Heart right ventricle (tissue), 16 donors: ENCODE results near the gene ARID4B. TPM values are rescaled to one million over a fixed set of nuclear protein-coding genes. Genes with fewer than 3 reads are reported as not detected.
"Not testable (repeated sequence)": the region's sequence is repeated elsewhere in the genome, so short reads cannot be mapped to it uniquely, and the experiment has no call there.

ENCODE experiments used
- ATAC-seq, 8 donors: fragments of 200-7000 bp; cut with Tn5 transposase; one replicate each; pipeline ENCODE4 v1.9.1; 2020; ENCODE audit warnings: mild to moderate bottlenecking in 8 of 8, moderate library complexity in 8 of 8, moderate number of reproducible peaks in 1 of 8
- DNase-seq, 2 donors: peaks; one replicate each; pipeline ENCODE4 v3.0.0-alpha.2; 2020
- H3K27ac ChIP-seq, 10 donors: fragments of 200-600 bp; sonication (generic) in 2 of 10; one replicate each; pipeline versions ENCODE4 v1.5.0 to v1.8.0; 2020 to 2022; ENCODE audit warnings: mild to moderate bottlenecking in 3 of 10
- H3K27me3 ChIP-seq, 7 donors: fragments of 200-600 bp; one replicate each; pipeline ENCODE4 v1.8.0; 2021 to 2022; ENCODE audit warnings: mild to moderate bottlenecking in 2 of 7
- H3K36me3 ChIP-seq, 9 donors: fragments of 200-600 bp; sonication (generic) in 1 of 9; one replicate each; pipeline versions ENCODE4 v1.5.0 to v1.8.0; 2020 to 2022; ENCODE audit warnings: mild to moderate bottlenecking in 2 of 9
- H3K4me1 ChIP-seq, 9 donors: fragments of 200-600 bp; sonication (generic) in 1 of 9; one replicate each; pipeline versions ENCODE4 v1.5.0 to v1.8.0; 2020 to 2022; ENCODE audit warnings: mild to moderate bottlenecking in 4 of 9
- H3K4me3 ChIP-seq, 10 donors: fragments of 200-600 bp; sonication (generic) in 2 of 10; one replicate each; pipeline versions ENCODE4 v1.5.0 to v1.8.0; 2020 to 2022; ENCODE audit warnings: mild to moderate bottlenecking in 7 of 10, moderate library complexity in 2 of 10
- H3K9me3 ChIP-seq, 11 donors: fragments of 200-600 bp in 10 of 11; sonication (generic) in 2 of 11; one replicate each; pipeline versions ENCODE4 v1.5.0 to v1.8.0; 2013 to 2022; ENCODE audit warnings: mild to moderate bottlenecking in 2 of 11, control low read depth in 1 of 11, moderate library complexity in 1 of 11
- WGBS, 2 donors: extraction: QIAGEN DNeasy Blood & Tissue Kit; methylation state at CpG; one replicate each; pipeline ENCODE4 v1.1.7; 2013; ENCODE audit warnings: inconsistent platforms in 1 of 2; 5-methylcytosine and 5-hydroxymethylcytosine counted together
- intact Hi-C, 10 donors: fragments of 100-400 bp; cut with DNase I; formaldehyde crosslinking; loops; one replicate each; pipeline versions ENCODE4 v1.11.1 to v1.14.2; 2022
- polyA plus RNA-seq, 2 donors: library from polyadenylated mRNA; stranded (reverse); fragments of 200-250 nt; gene quantifications; one replicate each; pipeline ENCODE4 v1.2.3, GENCODE V29; 2013
- total RNA-seq, 10 donors: library from RNA; stranded (reverse); fragmentation: NEBNext Ultra II Directional in 3 of 10; extraction: Animal tissue kit (Norgen Biotek cat#: 25700) in 3 of 10; gene quantifications; one replicate each; pipeline versions ENCODE4 v1.2.1 to v1.2.4, GENCODE V29; 2021 to 2023
- TF ChIP-seq, protein P1 (sequence below), 9 donors: fragments of 200-600 bp; sonication (generic) in 2 of 9; IDR thresholded peaks; one replicate each; pipeline versions ENCODE4 v1.5.0 to v1.8.0; 2021 to 2022; ENCODE audit warnings: antibody characterized with exemption in 9 of 9, mild to moderate bottlenecking in 5 of 9, moderate library complexity in 1 of 9
- donor health status: Arrhythmogenic right ventricular cardiomyopathy.
- donor health status: ischemic (EF 13 %, LVEDD 7.1; RV severe dilation, severe dysfunction).
- donor health status: healthy with polysubstance abuse.
- donor health status: DM: no; HTN: yes; CAD: no.
- donor health status: DM: no; HTN: no; CAD: no.
- donor health status: ischemic (EF 25% LVEDD 6.9; RV normal size, moderate dysfunction).
- donor health status: ischemic (EF 25% LVEDD 5.7; RV mildly dilated, moderate dysfunction).
- donor health status: healthy.
- donor health status: DM: yes; HTN: yes; CAD: no.
- donor health status: Ischemic cardiomyopathy.
- donor health status: ischemic (EF 35%, LVEDD 5.7; RV mildly dilated, moderate dysfunction).
- donor health status: nonischemic (EF 11% LVEDD 7.7; RV severe dilation, severe dysfunction).
- donor health status: DM: yes; HTN: yes; CAD: no.
- donor health status: PGD.
- donor health status: ischemic (EF 29% LVEDD 5.4; RV normal size, mild dysfunction).
- donor health status: nonischemic (EF 23%, LVEDD 6.1; RV moderate dilation, normal function).

ARID4B gene
- total and polyA plus RNA-seq, 12 donors: 4.8 to 21.5 (median 15.5) TPM

DNA sequence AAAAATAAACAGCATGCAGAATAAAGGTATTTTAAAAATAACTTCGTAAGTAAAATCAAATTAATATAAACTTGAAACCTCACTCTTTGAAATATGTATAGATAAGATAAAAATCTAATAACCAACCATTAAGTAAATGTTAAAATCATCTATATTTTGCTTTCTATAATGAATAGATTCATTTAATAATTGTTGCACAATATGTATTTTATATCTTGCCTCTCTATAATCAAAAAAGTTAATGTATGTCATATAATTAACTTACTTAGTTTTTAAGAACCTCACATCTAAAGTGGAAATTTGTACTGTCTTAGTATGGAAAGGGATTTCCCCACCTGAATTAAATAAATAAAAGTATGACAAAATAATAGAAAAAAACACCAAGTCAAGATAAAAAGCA, 124.6 kb downstream of the ARID4B start:
- DNase-seq (no peak), ATAC-seq (no peak)
- Histone ChIP-seq H3K27me3 (no peaks in the 10 kb centered on the region), H3K4me1 (peaks cover 0 to 8% (median 0%) of the 10 kb centered on the region in 9 donors), H3K9me3 (no peaks in the 10 kb centered on the region), H3K4me3 (no peak overlapping the region), H3K36me3 (peaks cover 0 to 69% (median 12%) of the 10 kb centered on the region in 9 donors), H3K27ac (no peak overlapping the region)
- intact Hi-C loops: loop anchor here in 1 of 10 donors (10.0 kb wide), 1 partner anchor 841 kb away; no protein-coding TSS in a partner anchor
- TF ChIP-seq, protein P1, sequence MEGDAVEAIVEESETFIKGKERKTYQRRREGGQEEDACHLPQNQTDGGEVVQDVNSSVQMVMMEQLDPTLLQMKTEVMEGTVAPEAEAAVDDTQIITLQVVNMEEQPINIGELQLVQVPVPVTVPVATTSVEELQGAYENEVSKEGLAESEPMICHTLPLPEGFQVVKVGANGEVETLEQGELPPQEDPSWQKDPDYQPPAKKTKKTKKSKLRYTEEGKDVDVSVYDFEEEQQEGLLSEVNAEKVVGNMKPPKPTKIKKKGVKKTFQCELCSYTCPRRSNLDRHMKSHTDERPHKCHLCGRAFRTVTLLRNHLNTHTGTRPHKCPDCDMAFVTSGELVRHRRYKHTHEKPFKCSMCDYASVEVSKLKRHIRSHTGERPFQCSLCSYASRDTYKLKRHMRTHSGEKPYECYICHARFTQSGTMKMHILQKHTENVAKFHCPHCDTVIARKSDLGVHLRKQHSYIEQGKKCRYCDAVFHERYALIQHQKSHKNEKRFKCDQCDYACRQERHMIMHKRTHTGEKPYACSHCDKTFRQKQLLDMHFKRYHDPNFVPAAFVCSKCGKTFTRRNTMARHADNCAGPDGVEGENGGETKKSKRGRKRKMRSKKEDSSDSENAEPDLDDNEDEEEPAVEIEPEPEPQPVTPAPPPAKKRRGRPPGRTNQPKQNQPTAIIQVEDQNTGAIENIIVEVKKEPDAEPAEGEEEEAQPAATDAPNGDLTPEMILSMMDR (IDR thresholded peaks at IDR 0.05): no peak
- 96 to 98% methylated on average over 1 of the region's 1 CpG for WGBS, 2 donors

DNA sequence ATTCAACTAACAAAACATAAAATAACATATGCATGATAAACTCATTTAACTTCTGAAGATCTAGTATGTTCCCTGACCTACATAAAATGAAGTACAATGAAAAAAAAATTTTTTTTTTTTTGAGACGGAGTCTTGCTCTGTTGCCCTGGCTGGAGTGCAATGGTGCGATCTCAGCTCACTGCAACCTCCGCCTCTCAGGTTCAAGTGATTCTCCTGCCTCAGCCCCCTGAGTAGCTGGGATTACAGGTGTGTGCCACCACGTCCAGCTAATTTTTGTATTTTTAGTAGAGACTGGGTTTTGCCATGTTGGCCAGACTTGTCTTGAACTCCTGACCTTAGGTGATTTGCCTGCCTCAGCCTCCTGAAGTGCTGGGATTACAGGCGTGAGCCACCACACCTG, 125.5 kb downstream of the ARID4B start:
- not testable (repeated sequence) for H3K4me1 ChIP-seq, H3K27me3 ChIP-seq, H3K27ac ChIP-seq, H3K4me3 ChIP-seq, H3K9me3 ChIP-seq, DNase-seq, ATAC-seq
- H3K36me3 ChIP-seq: peaks cover 0 to 69% (median 12%) of the 10 kb centered on the region in 9 donors
- 96 to 100% methylated on average over 5 of the region's 5 CpGs for WGBS, 2 donors
- intact Hi-C loops: loop anchor here in 1 of 10 donors (10.0 kb wide), 1 partner anchor 842 kb away; no protein-coding TSS in a partner anchor

DNA sequence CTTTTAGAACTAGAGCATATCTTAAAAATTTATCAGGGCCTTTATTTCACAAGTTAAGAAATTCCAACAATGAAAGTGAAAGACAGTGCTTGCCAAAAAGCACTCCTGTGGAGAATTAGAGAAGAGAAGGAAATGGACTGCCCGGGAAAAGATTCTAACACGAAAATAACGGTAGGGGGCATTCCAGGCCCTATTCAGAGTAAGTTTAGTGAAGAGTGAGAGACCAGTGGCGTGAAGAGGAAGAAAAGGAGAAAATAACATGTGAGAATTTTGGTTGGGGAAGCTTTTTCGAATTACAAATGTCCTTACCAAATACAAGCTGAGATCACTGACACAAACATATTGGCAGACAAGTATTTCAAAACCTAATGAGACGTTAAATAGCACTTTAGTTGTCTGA, 128.5 kb downstream of the ARID4B start:
- DNase-seq: no peak
- Histone ChIP-seq H3K4me3 (no peak overlapping the region), H3K4me1 (peaks cover 0 to 8% (median 0%) of the 10 kb centered on the region in 9 donors), H3K9me3 (no peaks in the 10 kb centered on the region), H3K27ac (peak overlapping the region in 1 of 10 donors; percentile 3), H3K36me3 (peaks cover 0 to 70% (median 7%) of the 10 kb centered on the region in 9 donors), H3K27me3 (no peaks in the 10 kb centered on the region)
- ATAC-seq: peak in 1 of 8 donors; percentile 46
- TF ChIP-seq, protein P1 (IDR thresholded peaks at IDR 0.05): peak in 7 of 9 donors; percentile 14 to 54 (median 34)
- intact Hi-C loops: no loop called here
- WGBS, 2 donors: 44 to 52% methylated on average over 6 of the region's 6 CpGs

DNA sequence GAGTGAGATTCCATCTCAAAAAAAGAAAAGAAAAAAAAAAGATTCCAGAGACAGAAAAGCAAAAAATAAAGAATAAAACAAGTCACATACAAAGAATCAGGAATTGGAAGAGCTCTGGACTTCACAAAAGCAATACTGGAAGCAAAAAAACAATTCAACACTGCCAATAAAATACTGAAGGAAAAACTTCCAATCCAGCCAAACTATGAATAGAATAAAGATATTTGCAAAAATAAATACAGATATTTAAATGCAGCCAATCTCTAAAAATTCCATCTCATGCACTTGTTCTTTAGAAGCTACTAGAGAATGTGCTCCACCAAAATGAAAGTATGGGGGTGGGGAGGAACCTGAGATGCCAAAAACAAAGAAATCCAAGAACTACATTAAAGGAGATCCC, 137.5 kb downstream of the ARID4B start:
- no peak overlapping the region for H3K27ac ChIP-seq
- no peaks in the 10 kb centered on the region for H3K9me3 ChIP-seq
- H3K4me3 ChIP-seq: no peak overlapping the region
- no peak for DNase-seq
- intact Hi-C loops: no loop called here
- H3K36me3 ChIP-seq: peaks cover 0 to 89% (median 25%) of the 10 kb centered on the region in 9 donors
- peaks cover 0 to 9% (median 0%) of the 10 kb centered on the region in 9 donors for H3K4me1 ChIP-seq
- ATAC-seq: no peak
- no peaks in the 10 kb centered on the region for H3K27me3 ChIP-seq
- TF ChIP-seq, protein P1 (IDR thresholded peaks at IDR 0.05): no peak

DNA sequence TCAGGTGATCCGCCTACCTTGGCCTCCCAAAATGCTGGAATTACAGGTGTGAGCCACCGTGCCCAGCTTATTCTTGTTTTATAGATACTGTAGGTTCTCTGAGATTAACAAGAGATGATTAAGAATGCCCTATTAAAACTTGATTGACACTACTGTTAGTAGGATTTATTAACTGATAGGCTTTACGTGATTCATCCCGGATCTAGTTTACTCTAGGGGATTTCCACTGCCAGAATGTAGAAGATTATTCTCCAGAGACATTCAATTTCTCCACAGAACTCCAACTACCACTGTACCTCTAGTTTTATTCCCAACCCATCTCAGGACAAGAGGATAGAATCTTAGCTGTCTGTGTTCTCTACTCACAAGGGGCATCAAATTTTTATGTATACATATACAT, 140.7 kb downstream of the ARID4B start:
- peaks cover 0 to 89% (median 8%) of the 10 kb centered on the region in 9 donors for H3K36me3 ChIP-seq
- no peaks in the 10 kb centered on the region for H3K9me3 ChIP-seq
- peaks cover 0 to 9% (median 0%) of the 10 kb centered on the region in 9 donors for H3K4me1 ChIP-seq
- ATAC-seq (no peak), DNase-seq (no peak)
- H3K27ac ChIP-seq: no peak overlapping the region
- intact Hi-C loops: no loop called here
- TF ChIP-seq, protein P1 (IDR thresholded peaks at IDR 0.05): no peak
- H3K27me3 ChIP-seq: no peaks in the 10 kb centered on the region
- 82 to 83% methylated on average over 4 of the region's 4 CpGs for WGBS, 2 donors
- no peak overlapping the region for H3K4me3 ChIP-seq
